K562 (cell line): ENCODE data around the gene UGP2. TPM values are rescaled to one million over a fixed set of nuclear protein-coding genes. Genes with fewer than 3 reads are reported as not detected.

Experiments used
- ATAC-seq: fragments of 200-7000 bp; cut with Tn5 transposase; 3 replicates; pipeline ENCODE4 v1.9.1; 2020; ENCODE audit warnings: moderate library complexity
- BruUV-seq: library from RNA; stranded (reverse); fragments of 400-500 nt; replicated peaks from 2 replicates; lab custom pipeline; 2021; lab: Mats Ljungman, UMichigan
- CTCF ChIA-PET: fragments of 300-600 bp; formaldehyde crosslinking; extraction: SDS; loops from one replicate; lab custom pipeline; 2021; ENCODE audit warnings: low intra/inter-chr PET ratio; lab: Yijun Ruan, JAX
- POLR2A ChIA-PET: fragments of 300-600, 350-650 bp; sonication (Branson Sonifier 250); formaldehyde crosslinking; extraction: SDS; loops from one replicate; lab custom pipeline; 2021; ENCODE audit warnings: antibody characterized with exemption, inconsistent platforms; lab: Yijun Ruan, JAX
- DNase-seq, 4 experiments: peaks; one replicate each; pipeline versions ENCODE4 v3.0.0 to v3.0.0-alpha.2; 2011 to 2018; ENCODE audit warnings: low spot score in 3 of 4, mixed read lengths in 3 of 4; ENCODE audit errors: extremely low read depth in 1 of 4
- FAIRE-seq: peaks from 2 replicates; lab custom pipeline; 2011; peaks lifted over from hg19 to GRCh38; lab: Jason Lieb, UNC
- H2AFZ ChIP-seq: 2 replicates; pipeline ENCODE4 v1.6.0; 2011; ENCODE audit warnings: low read depth, low read length, control low read depth, inconsistent platforms
- H3K27ac ChIP-seq: fragments of 200-600 bp; 3 replicates; pipeline ENCODE4 v1.8.0; 2011; ENCODE audit warnings: low read depth, mild to moderate bottlenecking, control low read depth, inconsistent platforms, low read length, moderate library complexity, mixed read lengths; ENCODE audit errors: extremely low read depth
- H3K27me3 ChIP-seq, 2 experiments: fragments of 300-600 bp in 1 of 2; 2 replicates in 1 of 2; 3 replicates in 1 of 2; pipeline versions ENCODE4 v1.6.0 to v1.8.0; 2011; ENCODE audit warnings: inconsistent platforms in 2 of 2, low read length in 2 of 2, mild to moderate bottlenecking in 1 of 2, mixed read lengths in 1 of 2, moderate library complexity in 1 of 2; ENCODE audit not compliant: control insufficient read depth in 2 of 2, insufficient read depth in 2 of 2
- H3K36me3 ChIP-seq: fragments of 300-600 bp; 3 replicates; pipeline ENCODE4 v1.8.0; 2011; ENCODE audit warnings: mild to moderate bottlenecking, low read length, inconsistent platforms; ENCODE audit not compliant: control insufficient read depth, insufficient read depth
- H3K4me1 ChIP-seq, 2 experiments: fragments of 200-600 bp in 1 of 2; replicated peaks in 1 of 2; 2 replicates in 1 of 2; 3 replicates in 1 of 2; pipeline versions ENCODE4 v1.5.1 to v1.8.0; 2011; ENCODE audit warnings: inconsistent platforms in 2 of 2, low read length in 2 of 2, mild to moderate bottlenecking in 1 of 2, mixed read lengths in 1 of 2, moderate library complexity in 1 of 2; ENCODE audit not compliant: control insufficient read depth in 2 of 2, insufficient read depth in 2 of 2
- H3K4me2 ChIP-seq: 2 replicates; pipeline ENCODE4 v1.6.1; 2011; ENCODE audit warnings: low read length, control low read depth, inconsistent platforms, mixed read lengths; ENCODE audit not compliant: insufficient read depth
- H3K4me3 ChIP-seq: fragments of 200-600 bp; sonication (generic), shearing (Covaris generic); 2 replicates; pipeline ENCODE4 v1.5.1; 2016; ENCODE audit warnings: control low read depth, inconsistent platforms
- H3K79me2 ChIP-seq: fragments of 200-600 bp; 3 replicates; pipeline ENCODE4 v1.8.0; 2011; ENCODE audit warnings: low read length, inconsistent platforms; ENCODE audit not compliant: control insufficient read depth, insufficient read depth
- H3K9ac ChIP-seq, 2 experiments: 2 replicates each; pipeline versions ENCODE4 v1.6.0 to v1.6.1; 2011; ENCODE audit warnings: low read depth in 2 of 2, low read length in 2 of 2, control low read depth in 1 of 2, inconsistent platforms in 1 of 2, mild to moderate bottlenecking in 1 of 2, mixed read lengths in 1 of 2; ENCODE audit not compliant: insufficient read depth in 1 of 2
- H3K9me1 ChIP-seq: one replicate; pipeline ENCODE4 v1.6.0; 2011; ENCODE audit warnings: inconsistent platforms, mild to moderate bottlenecking, low read length, moderate library complexity; ENCODE audit not compliant: control insufficient read depth, insufficient read depth
- H3K9me3 ChIP-seq: replicated peaks from 2 replicates; pipeline ENCODE4 v1.5.1; 2011; ENCODE audit warnings: low read depth, low read length, inconsistent platforms; ENCODE audit not compliant: control insufficient read depth, insufficient read depth
- H4K20me1 ChIP-seq: replicated peaks from 2 replicates; pipeline ENCODE4 v1.6.1; 2011; ENCODE audit warnings: low read length, inconsistent platforms, mixed read lengths; ENCODE audit not compliant: control insufficient read depth, insufficient read depth
- CHD2 ChIP-seq: IDR thresholded peaks from 2 replicates; pipeline ENCODE4 v1.6.1; 2011; ENCODE audit warnings: low read depth, low read length
- ELF2 ChIP-seq: fragments of 250-450 bp; sonication (Bioruptor Pico); IDR thresholded peaks from 2 replicates; pipeline ENCODE4 v1.5.0; 2021; ENCODE audit warnings: mild to moderate bottlenecking
- KLF6 ChIP-seq: fragments of 250-450 bp; sonication (Bioruptor Pico); IDR thresholded peaks from 2 replicates; pipeline ENCODE4 v1.4.0; 2020; ENCODE audit warnings: mild to moderate bottlenecking, moderate library complexity, borderline replicate concordance
- POLR3G ChIP-seq: IDR thresholded peaks from 2 replicates; pipeline ENCODE4 v1.6.1; 2011; ENCODE audit not compliant: insufficient read length, insufficient replicate concordance; ENCODE audit errors: extremely low read depth
- SNIP1 ChIP-seq: fragments of 450-650 bp; IDR thresholded peaks from 2 replicates; pipeline ENCODE4 v1.7.1; 2017; ENCODE audit warnings: low read depth, mild to moderate bottlenecking
- TEAD2 ChIP-seq: fragments of 450-650 bp; IDR thresholded peaks from 2 replicates; pipeline ENCODE4 v1.6.1; 2016; ENCODE audit warnings: missing genetic modification characterization, control low read depth, missing compliant biosample characterization
- ZNF253 ChIP-seq: fragments of 250-450 bp; sonication (Bioruptor Pico); conservative IDR thresholded peaks from 2 replicates; pipeline ENCODE4 v1.6.1; 2021; ENCODE audit warnings: mild to moderate bottlenecking
- WGBS: fragments of 100-300 bp; shearing (Covaris generic); methylation state at CpG from one replicate; pipeline ENCODE4 v1.1.6; 2016; ENCODE audit warnings: low coverage, mixed read lengths; ENCODE audit not compliant: insufficient coverage; ENCODE audit errors: missing lambda C conversion rate; 5-methylcytosine and 5-hydroxymethylcytosine counted together
- in situ Hi-C: fragments of 300-500 bp; cut with MboI; formaldehyde crosslinking; loops from 4 replicates; pipeline ENCODE4 v1.15.0; 2018; ENCODE audit warnings: inconsistent platforms, mixed read lengths
- intact Hi-C: fragments of 100-400 bp; cut with micrococcal nuclease; formaldehyde crosslinking; loops from 2 replicates; pipeline ENCODE4 v1.14.2; 2022
- polyA plus RNA-seq, 8 experiments: library from polyadenylated mRNA; depleted of rRNA in 4 of 8; stranded (reverse) in 5 of 8; unstranded in 3 of 8; fragments of >200 nt; fragmentation: Nextera tagmentation in 2 of 8; fragmentation: Illumina TruSeq in 1 of 8; extraction: Ambion mirVana in 2 of 8; extraction: Trizol in 1 of 8; gene quantifications; 2 replicates each; pipeline versions ENCODE4 v1.2.1 to v1.2.3, GENCODE V29; 2011 to 2014; ENCODE audit warnings: inconsistent platforms in 1 of 8, missing spikeins in 1 of 8
- total RNA-seq, 7 experiments: library from RNA; depleted of rRNA in 6 of 7; stranded (reverse); fragments of >200 nt in 6 of 7; fragmentation: Illumina TruSeq in 2 of 7; extraction: Trizol in 2 of 7; gene quantifications; 2 replicates each; pipeline versions ENCODE4 v1.2.1 to v1.2.3, GENCODE V29; 2011 to 2021; ENCODE audit warnings: low replicate concordance in 1 of 7
- TF ChIP-seq, protein P1 (sequence below): sonication (generic); formaldehyde crosslinking; IDR thresholded peaks from 2 replicates; pipeline ENCODE4 v1.8.0; 2022; ENCODE audit warnings: missing genetic modification reagents, mild to moderate bottlenecking, borderline replicate concordance

UGP2 gene
- total and polyA plus RNA-seq, 9 of the 15 experiments (the other 6 are each of a cell fraction or from before 2014, with no cell fraction given): 25.2 to 69.3 (median 58.9) TPM

DNA sequence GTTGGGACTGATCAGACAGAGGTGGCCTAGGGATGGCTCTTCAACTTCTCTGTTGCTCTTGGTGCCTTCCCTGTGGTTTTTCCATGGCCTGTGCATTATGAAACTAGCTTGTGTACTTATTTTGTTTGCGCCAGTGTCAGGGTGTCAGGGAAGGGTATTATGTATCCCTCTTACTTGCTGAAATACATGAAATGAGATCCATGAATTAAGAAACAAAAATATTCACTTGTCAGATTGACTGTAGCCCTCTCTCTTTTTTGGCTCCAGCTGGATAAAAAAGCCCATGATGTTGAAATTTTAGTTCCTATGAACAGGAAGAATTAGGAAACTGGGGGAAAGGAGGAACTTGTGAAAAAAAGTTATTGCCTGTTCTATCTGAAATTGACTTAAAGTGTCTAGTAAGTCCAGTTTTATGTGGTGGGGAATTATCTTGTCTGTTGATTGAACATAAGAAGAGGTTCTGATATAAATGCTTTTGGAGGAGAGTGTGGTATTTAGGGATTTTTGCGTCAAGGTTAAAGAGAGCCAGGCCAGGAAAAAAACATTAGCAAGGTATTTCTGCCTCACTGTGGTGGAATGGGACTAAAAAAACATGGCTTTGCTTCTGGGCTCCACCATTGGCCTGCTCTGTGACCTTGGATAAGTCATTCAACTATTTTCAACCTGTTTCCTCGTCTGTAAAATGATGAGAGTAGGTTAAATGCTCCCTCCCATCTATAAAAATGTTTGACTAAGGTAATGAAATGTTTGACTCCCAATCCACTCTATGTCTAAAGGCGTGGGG lies 12.0 kb downstream of the UGP2 start:
- BruUV-seq: no TSS peak
- TF ChIP-seq ZNF253 (CRISPR knock-in tag): no peak
- TF ChIP-seq, all 486 proteins: peak for 0
- Histone ChIP-seq H3K27me3 (no peaks in the 10 kb centered on the region), H3K9me1 (no peaks in the 10 kb centered on the region), H2AFZ (no peak overlapping the region), H3K9me3 (no peaks in the 10 kb centered on the region), H4K20me1 (peaks cover 8% of the 10 kb centered on the region; the same call in 1 of the 2 replicates), H3K79me2 (peaks cover 73% of the 10 kb centered on the region), H3K9ac (no peak overlapping the region), H3K4me2 (no peak overlapping the region), H3K27ac (no peak overlapping the region), H3K36me3 (peaks cover 29% of the 10 kb centered on the region; the same call in 2 of the 3 replicates), H3K4me3 (no peak overlapping the region), H3K4me1 (peaks cover 0 to 42% of the 10 kb centered on the region in 2 experiments; a peak in 4 of 5 replicates)
- 83% methylated on average over 4 of the region's 4 CpGs for WGBS
- DNase-seq: no peak
- in situ Hi-C loops: no loop called here
- ChIA-PET POLR2A (interaction anchor here (0.6 to 6.2 kb wide), 2 partner anchors 12 to 170 kb away, joined by 3 to 47 read pairs; partner anchors contain the start of gene UGP2), CTCF (no interaction called here)
- ATAC-seq: no peak; the same call in 2 of the 3 replicates
- no peak for FAIRE-seq
- intact Hi-C loops: no loop called here

DNA sequence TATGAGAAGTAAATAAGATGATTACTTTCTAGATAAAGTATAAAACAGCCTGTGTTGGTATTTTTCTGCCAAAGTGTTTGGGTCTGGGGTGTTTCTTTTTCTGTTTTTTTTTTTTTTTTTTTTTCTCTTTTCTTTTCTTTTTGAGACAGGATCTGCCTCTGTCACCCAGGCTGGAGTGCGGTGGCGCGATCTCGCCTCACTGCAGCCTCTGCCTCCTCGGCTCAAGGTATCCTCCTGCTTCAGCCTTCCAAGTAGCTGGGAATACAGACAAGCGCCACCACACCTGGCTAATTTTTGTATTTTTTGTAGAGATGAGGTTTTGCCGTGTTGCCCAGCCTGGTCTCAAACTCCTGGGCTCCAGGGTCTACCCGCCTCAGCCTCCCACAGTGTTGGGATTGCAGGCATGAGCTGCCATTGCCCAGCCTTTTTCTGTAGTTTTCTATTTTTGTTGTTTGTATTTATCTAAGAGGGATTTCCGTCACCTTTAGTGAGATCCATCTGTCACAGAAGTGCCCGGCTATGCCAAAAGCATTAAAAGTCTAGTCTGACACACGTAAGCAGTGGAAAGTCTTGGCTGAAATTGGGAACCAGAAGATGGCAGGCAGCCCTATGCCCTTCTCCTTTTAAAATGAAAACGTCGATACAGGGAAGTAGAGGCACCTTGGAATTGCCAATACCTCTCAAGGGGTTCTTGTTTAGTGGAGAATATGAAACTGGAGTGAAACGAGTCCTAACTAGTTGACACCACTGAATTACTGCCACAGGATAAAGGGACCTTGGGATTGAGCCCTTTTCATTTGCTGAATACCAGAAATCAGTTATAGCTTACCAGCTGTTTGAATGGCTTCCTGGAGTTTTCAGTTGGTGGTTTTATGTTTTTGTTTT lies 14.0 kb downstream of the UGP2 start:
- BruUV-seq: no TSS peak
- H3K4me3 ChIP-seq: no peak overlapping the region
- H3K79me2 ChIP-seq: peaks cover 53% of the 10 kb centered on the region
- H3K4me2 ChIP-seq: no peak overlapping the region
- no peak for FAIRE-seq
- H3K4me1 ChIP-seq: peaks cover 0 to 30% of the 10 kb centered on the region in 2 experiments; a peak in 3 of 5 replicates
- no peaks in the 10 kb centered on the region for H3K9me1 ChIP-seq
- peaks cover 8% of the 10 kb centered on the region; the same call in 1 of the 2 replicates for H4K20me1 ChIP-seq
- intact Hi-C loops: no loop called here
- 82% methylated on average over 10 of the region's 14 CpGs for WGBS
- H2AFZ ChIP-seq: no peak overlapping the region
- H3K9me3 ChIP-seq: no peaks in the 10 kb centered on the region
- H3K9ac ChIP-seq: no peak overlapping the region
- H3K36me3 ChIP-seq: peaks cover 46% of the 10 kb centered on the region
- no peak for ATAC-seq
- no peaks in the 10 kb centered on the region for H3K27me3 ChIP-seq
- no peak for DNase-seq
- H3K27ac ChIP-seq: no peak overlapping the region; the same call in 2 of the 3 replicates
- CTCF ChIA-PET: no interaction called here
- in situ Hi-C loops: no loop called here
- POLR2A ChIA-PET: interaction anchor here (0.5 to 0.8 kb wide), 2 partner anchors 42 to 265 kb away, joined by 3 to 4 read pairs; no protein-coding TSS in a partner anchor
- TF ChIP-seq ELF2 (CRISPR knock-in tag) (no peak), SNIP1 (no peak), POLR3G (no peak), TEAD2 (no peak), KLF6 (CRISPR knock-in tag) (no peak), CHD2 (no peak)
- TF ChIP-seq, protein P1, sequence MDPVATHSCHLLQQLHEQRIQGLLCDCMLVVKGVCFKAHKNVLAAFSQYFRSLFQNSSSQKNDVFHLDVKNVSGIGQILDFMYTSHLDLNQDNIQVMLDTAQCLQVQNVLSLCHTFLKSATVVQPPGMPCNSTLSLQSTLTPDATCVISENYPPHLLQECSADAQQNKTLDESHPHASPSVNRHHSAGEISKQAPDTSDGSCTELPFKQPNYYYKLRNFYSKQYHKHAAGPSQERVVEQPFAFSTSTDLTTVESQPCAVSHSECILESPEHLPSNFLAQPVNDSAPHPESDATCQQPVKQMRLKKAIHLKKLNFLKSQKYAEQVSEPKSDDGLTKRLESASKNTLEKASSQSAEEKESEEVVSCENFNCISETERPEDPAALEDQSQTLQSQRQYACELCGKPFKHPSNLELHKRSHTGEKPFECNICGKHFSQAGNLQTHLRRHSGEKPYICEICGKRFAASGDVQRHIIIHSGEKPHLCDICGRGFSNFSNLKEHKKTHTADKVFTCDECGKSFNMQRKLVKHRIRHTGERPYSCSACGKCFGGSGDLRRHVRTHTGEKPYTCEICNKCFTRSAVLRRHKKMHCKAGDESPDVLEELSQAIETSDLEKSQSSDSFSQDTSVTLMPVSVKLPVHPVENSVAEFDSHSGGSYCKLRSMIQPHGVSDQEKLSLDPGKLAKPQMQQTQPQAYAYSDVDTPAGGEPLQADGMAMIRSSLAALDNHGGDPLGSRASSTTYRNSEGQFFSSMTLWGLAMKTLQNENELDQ: no peak
